NT2/D1 (cell line): Measurements from ENCODE around the gene MBOAT2.
"Not testable (repeated sequence)": the region's sequence is repeated elsewhere in the genome, so short reads cannot be mapped to it uniquely, and the experiment has no call there.

Experiments
- DNase-seq: peaks from one replicate; pipeline ENCODE4 v3.0.0-alpha.2; 2011; ENCODE audit warnings: low read depth, low spot score
- H3K27me3 ChIP-seq: 2 replicates; pipeline ENCODE4 v1.6.0; 2011; ENCODE audit warnings: mild to moderate bottlenecking; ENCODE audit not compliant: insufficient read length, insufficient read depth
- H3K36me3 ChIP-seq: 2 replicates; pipeline ENCODE4 v1.6.1; 2011; ENCODE audit warnings: mild to moderate bottlenecking, low read length, mixed read lengths; ENCODE audit not compliant: insufficient read depth, insufficient read length
- H3K4me1 ChIP-seq: 2 replicates; pipeline ENCODE4 v1.5.1; 2011; ENCODE audit not compliant: insufficient read depth, insufficient read length
- H3K4me3 ChIP-seq: 2 replicates; pipeline ENCODE4 v1.5.1; 2011; ENCODE audit warnings: low read depth; ENCODE audit not compliant: insufficient read length
- H3K9ac ChIP-seq: 2 replicates; pipeline ENCODE4 v1.6.0; 2011; ENCODE audit warnings: low read depth; ENCODE audit not compliant: insufficient read length
- H3K9me3 ChIP-seq: 2 replicates; pipeline ENCODE4 v1.5.1; 2011; ENCODE audit warnings: mild to moderate bottlenecking, low read length; ENCODE audit not compliant: insufficient read depth
- SUZ12 ChIP-seq: IDR thresholded peaks from 2 replicates; pipeline ENCODE4 v1.6.1; 2011; ENCODE audit not compliant: insufficient read length, insufficient read depth; ENCODE audit errors: extremely low read depth
- YY1 ChIP-seq: IDR thresholded peaks from 2 replicates; pipeline ENCODE4 v1.6.1; 2011; ENCODE audit not compliant: insufficient read length, insufficient read depth
- ZNF274 ChIP-seq: IDR thresholded peaks from 2 replicates; pipeline ENCODE4 v1.6.1; 2011; ENCODE audit warnings: mild to moderate bottlenecking, low read depth, low read length

MBOAT2 gene

DNA sequence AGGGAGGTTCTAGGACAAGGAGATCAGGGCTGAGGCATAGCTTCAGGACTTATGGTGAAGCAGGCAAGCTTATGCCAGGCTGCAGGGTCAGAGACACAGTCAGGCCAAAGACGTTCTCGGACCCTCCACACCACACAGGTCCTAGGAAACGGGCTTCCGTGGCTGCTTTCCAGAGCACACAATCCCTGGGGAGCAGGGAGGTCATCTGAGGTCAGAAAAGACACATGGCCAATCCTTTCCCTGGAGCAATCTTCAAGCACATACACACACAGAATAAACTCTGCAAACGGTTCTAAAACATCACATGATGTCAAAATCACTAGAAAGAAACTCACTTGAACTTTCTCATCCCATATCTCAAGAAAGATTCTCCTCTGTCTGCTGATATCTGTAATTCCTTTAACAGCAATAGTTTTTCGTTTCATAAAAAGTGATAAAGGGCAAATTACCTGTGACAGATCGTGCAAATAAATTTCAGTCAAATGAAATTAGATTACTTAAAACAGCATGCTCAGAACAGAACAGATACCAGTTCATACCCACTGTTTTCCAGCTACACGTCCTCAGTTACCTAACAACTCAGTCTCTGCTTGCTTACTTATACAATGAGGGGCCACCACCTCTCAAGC is 63.9 kb downstream of the MBOAT2 start:
- no peak for DNase-seq
- no peaks in the 10 kb centered on the region for H3K4me1 ChIP-seq
- H3K4me3 ChIP-seq: no peak overlapping the region
- peaks cover 15% of the 10 kb centered on the region for H3K36me3 ChIP-seq
- H3K27me3 ChIP-seq: no peaks in the 10 kb centered on the region
- no peak for TF ChIP-seq ZNF274
- H3K9ac ChIP-seq: no peak overlapping the region
- H3K9me3 ChIP-seq: no peaks in the 10 kb centered on the region

DNA sequence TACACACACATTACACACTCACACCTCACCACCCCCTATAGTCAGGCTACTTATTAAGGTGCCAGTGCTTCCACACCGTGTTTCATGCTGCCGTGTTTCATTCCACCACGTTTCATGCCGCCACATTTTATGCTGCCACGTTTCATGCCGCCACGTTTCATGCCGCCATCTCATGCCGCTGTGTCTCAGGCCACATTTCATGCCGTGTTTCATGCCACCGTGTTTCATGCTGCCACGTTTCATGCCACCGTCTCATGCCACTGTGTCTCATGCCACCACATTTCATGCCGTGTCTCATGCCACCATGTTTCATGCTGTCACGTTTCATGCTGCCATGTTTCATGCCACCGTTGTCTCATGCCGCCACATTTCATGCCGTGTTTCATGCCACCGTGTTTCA is 65.1 kb downstream of the MBOAT2 start:
- H3K9me3 ChIP-seq: no peaks in the 10 kb centered on the region
- H3K9ac ChIP-seq: no peak overlapping the region
- DNase-seq: no peak
- peaks cover 15% of the 10 kb centered on the region for H3K36me3 ChIP-seq
- TF ChIP-seq YY1 (no peak), ZNF274 (no peak), SUZ12 (no peak)
- no peaks in the 10 kb centered on the region for H3K27me3 ChIP-seq
- no peaks in the 10 kb centered on the region for H3K4me1 ChIP-seq
- H3K4me3 ChIP-seq: no peak overlapping the region

DNA sequence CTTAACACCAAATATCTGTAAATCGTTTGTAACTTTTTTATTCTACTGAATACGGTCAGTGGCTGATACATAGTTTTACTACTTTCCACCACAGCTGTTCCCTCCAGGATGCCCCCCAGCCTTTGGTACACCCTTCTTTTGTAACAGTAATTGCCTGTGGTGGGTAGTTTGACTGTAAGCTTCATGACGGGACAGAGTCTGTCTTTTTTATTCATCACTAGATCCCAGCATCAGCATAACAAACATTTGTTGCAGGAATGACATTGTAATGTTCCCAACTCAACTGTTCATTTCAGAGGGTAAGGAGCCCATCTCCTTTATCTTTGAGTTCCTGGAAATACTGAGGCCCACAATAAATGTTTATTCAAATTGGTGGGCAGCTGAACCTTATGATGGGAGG is 67.5 kb downstream of the MBOAT2 start:
- Histone ChIP-seq H3K27me3 (no peaks in the 10 kb centered on the region), H3K4me1 (no peaks in the 10 kb centered on the region), H3K4me3 (no peak overlapping the region), H3K36me3 (peaks cover 15% of the 10 kb centered on the region), H3K9me3 (no peaks in the 10 kb centered on the region), H3K9ac (no peak overlapping the region)
- no peak for TF ChIP-seq SUZ12
- TF ChIP-seq YY1: no peak
- no peak for TF ChIP-seq ZNF274
- DNase-seq: peak; percentile 6

DNA sequence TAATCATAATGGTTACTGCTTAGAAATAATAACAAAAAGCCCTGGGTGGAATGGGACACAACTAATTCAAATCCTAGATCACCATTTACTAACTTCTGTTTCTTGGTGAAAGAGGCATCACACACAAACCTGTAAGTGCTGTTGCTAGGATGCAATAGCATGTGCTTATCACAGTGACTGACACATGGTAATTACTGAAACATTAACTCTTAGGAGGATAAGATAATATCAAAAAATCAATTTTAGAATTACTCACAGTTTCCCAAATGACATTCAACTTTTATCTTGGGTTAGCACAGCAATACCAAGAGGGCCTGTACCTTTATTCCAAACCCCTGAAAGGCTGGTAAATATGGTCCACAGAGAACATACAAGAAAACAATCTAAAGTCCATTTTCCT is 69.1 kb downstream of the MBOAT2 start:
- Histone ChIP-seq H3K27me3 (no peaks in the 10 kb centered on the region), H3K9ac (no peak overlapping the region), H3K9me3 (no peaks in the 10 kb centered on the region), H3K4me1 (no peaks in the 10 kb centered on the region), H3K36me3 (peaks cover 12% of the 10 kb centered on the region), H3K4me3 (no peak overlapping the region)
- DNase-seq: no peak
- TF ChIP-seq ZNF274 (no peak), YY1 (no peak), SUZ12 (no peak)

DNA sequence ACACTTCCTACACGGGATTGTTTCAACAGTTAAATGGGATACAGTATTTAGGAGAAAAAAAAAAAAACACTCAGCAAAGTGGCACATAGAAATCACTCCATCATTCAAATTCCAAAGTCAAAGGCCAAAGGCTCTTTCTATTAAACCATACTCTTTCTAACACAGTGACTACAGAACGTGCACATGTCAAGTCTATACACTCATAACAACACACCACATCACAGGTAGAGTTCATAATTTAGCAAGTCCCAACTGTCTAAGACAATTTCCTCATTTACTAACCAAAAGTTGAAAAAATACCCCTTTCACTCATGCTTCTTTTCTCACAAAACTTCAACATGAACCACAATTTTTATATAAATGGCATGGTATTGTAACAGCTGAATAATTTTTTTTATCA is 70.8 kb downstream of the MBOAT2 start:
- TF ChIP-seq ZNF274 (no peak), YY1 (no peak), SUZ12 (no peak)
- no peaks in the 10 kb centered on the region for H3K4me1 ChIP-seq

DNA sequence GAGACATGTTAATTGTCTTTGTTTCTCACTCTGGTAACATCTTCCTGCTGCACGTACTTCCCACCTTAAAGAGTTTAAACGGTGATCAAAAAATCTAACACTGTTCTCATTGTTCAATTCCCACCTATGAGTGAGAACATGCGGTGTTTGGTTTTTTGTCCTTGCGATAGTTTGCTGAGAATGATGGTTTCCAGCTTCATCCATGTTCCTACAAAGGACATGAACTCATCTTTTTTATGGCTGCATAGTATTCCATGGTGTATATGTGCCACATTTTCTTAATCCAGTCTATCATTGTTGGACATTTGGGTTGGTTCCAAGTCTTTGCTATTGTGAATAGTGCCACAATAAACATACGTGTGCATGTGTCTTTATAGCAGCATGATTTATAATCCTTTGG is 73.3 kb downstream of the MBOAT2 start:
- not testable (repeated sequence) for DNase-seq, H3K4me1 ChIP-seq, H3K9me3 ChIP-seq, H3K36me3 ChIP-seq, H3K27me3 ChIP-seq, H3K9ac ChIP-seq, H3K4me3 ChIP-seq

More for the DNA sequence above, 70.8 kb downstream of the MBOAT2 start:
- no peaks in the 10 kb centered on the region for H3K27me3 ChIP-seq
- no peaks in the 10 kb centered on the region for H3K36me3 ChIP-seq
- H3K4me3 ChIP-seq: no peak overlapping the region
- DNase-seq: no peak
- H3K9me3 ChIP-seq: no peaks in the 10 kb centered on the region
- no peak overlapping the region for H3K9ac ChIP-seq

DNA sequence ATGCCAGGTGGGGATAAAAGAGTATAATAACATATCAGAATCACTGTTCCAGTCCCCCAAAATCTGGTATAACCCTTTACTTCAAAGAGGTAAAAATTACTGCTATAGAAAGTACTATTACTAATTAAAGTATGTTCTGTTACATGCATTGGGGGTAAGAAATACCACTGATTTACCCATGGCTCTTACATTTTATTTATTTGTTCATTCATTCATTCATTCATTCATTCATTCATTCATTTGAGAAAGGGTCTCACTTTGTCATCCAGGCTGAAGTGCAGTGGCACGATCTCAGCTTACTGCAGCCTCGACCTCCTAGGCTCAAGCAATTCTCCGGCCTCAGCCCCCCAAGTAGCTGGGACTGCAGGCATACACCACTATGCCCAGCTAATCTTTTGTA is 74.4 kb downstream of the MBOAT2 start:
- Histone ChIP-seq H3K36me3 (no peaks in the 10 kb centered on the region), H3K9ac (no peak overlapping the region), H3K9me3 (no peaks in the 10 kb centered on the region), H3K4me3 (no peak overlapping the region), H3K27me3 (no peaks in the 10 kb centered on the region), H3K4me1 (no peaks in the 10 kb centered on the region)
- DNase-seq: no peak
- TF ChIP-seq ZNF274: no peak
- no peak for TF ChIP-seq YY1
- TF ChIP-seq SUZ12: no peak
